ENCODE results near the gene MYO1E.
A peak's percentile ranks its signal among the peaks of the same experiment; 100 is the strongest.
"Not testable (repeated sequence)": the region's sequence is repeated elsewhere in the genome, so short reads cannot be mapped to it uniquely, and the experiment has no call there.

The MYO1E gene

GRCh38 chr15:59165726-59166125, 206.9 kb downstream of the MYO1E start:
- no peak for DNase-seq (ENCODE audit: low spot score)

GRCh38 chr15:59162080-59162479, 210.6 kb downstream of the MYO1E start:
- DNase-seq (ENCODE audit: low spot score), result not testable (repeated sequence)

GRCh38 chr15:59160880-59161593, 211.6 kb downstream of the MYO1E start:
- DNase-seq (ENCODE audit: low spot score), result peak; percentile 13

- DNase-seq (ENCODE audit: low spot score), result no peak
Observed at GRCh38 chr15:59159210-59159609, 213.5 kb downstream of the MYO1E start.

- DNase-seq (ENCODE audit: low spot score), result no peak
Observed at GRCh38 chr15:59158701-59159034, 214.0 kb downstream of the MYO1E start.

- no peak for DNase-seq (ENCODE audit: low spot score)
Observed at GRCh38 chr15:59157840-59158700, 214.6 kb downstream of the MYO1E start.

GRCh38 chr15:59157396-59157795, 215.3 kb downstream of the MYO1E start:
- no peak for DNase-seq (ENCODE audit: low spot score)

GRCh38 chr15:59155431-59155830, 217.2 kb downstream of the MYO1E start:
- no peak for DNase-seq (ENCODE audit: low spot score)

- DNase-seq (ENCODE audit: low spot score), result no peak
Observed at GRCh38 chr15:59154243-59154642, 218.4 kb downstream of the MYO1E start.

- no peak for DNase-seq (ENCODE audit: low spot score)
Observed at GRCh38 chr15:59153466-59153865, 219.2 kb downstream of the MYO1E start.

- DNase-seq (ENCODE audit: low spot score), result no peak
Observed at GRCh38 chr15:59152694-59153450, 219.8 kb downstream of the MYO1E start.

GRCh38 chr15:59150185-59150584, 222.5 kb downstream of the MYO1E start:
- no peak for DNase-seq (ENCODE audit: low spot score)

GRCh38 chr15:59148153-59148833, 224.4 kb downstream of the MYO1E start:
- DNase-seq (ENCODE audit: low spot score), result no peak

- no peak for DNase-seq (ENCODE audit: low spot score)
Observed at GRCh38 chr15:59147666-59148065, 225.0 kb downstream of the MYO1E start.

GRCh38 chr15:59144594-59144993, 228.1 kb downstream of the MYO1E start:
- DNase-seq (ENCODE audit: low spot score), result peak; percentile 34

GRCh38 chr15:59143281-59143680, 229.4 kb downstream of the MYO1E start:
- DNase-seq (ENCODE audit: low spot score), result no peak

GRCh38 chr15:59140422-59141226, 232.0 kb downstream of the MYO1E start:
- DNase-seq (ENCODE audit: low spot score), result no peak

- DNase-seq (ENCODE audit: low spot score), result peak; percentile 39
Observed at GRCh38 chr15:59138243-59138642, 234.4 kb downstream of the MYO1E start.

GRCh38 chr15:59137566-59137965, 235.1 kb downstream of the MYO1E start:
- DNase-seq (ENCODE audit: low spot score), result no peak

GRCh38 chr15:59133929-59134427, 238.7 kb downstream of the MYO1E start:
- DNase-seq (ENCODE audit: low spot score), result no peak

- DNase-seq (ENCODE audit: low spot score), result no peak
Observed at GRCh38 chr15:59131969-59132562, 240.6 kb downstream of the MYO1E start.
